Measurements from ENCODE around the gene SCN9A. TPM values are rescaled to one million over a fixed set of nuclear protein-coding genes. Genes with fewer than 3 reads are reported as not detected.

SCN9A gene
- total RNA-seq, 3 donors from 2014 or later: 9.0 to 24.3 (median 23.3) TPM

DNA sequence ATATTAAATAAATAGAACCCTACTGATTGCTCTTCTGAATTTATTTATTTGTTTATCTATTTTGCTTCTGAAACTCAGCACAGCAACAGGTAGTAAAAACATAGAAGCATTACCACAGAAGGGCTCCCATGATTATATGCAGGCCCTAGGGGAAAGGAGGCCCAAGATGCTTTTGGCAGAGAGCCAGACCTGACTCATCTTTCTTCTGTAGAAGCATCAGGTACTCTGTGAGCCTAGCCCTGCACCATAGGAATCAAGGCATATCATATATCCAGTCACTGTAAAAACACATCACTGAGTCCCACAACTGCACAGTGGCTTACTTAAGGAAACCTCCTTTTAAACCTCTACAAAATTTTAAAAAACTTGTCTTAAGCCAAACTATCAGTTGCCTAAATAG is 1.8 kb downstream of the SCN9A start:
- peak in 1 of 3 donors; percentile 35 for DNase-seq
- Histone ChIP-seq H3K4me1 (ENCODE audit: low read depth) (peaks cover 5% of the 10 kb centered on the region), H3K9me3 (no peaks in the 10 kb centered on the region), H3K4me3 (no peak overlapping the region), H3K36me3 (ENCODE audit: low read depth) (no peaks in the 10 kb centered on the region)
- TF ChIP-seq, protein P1, sequence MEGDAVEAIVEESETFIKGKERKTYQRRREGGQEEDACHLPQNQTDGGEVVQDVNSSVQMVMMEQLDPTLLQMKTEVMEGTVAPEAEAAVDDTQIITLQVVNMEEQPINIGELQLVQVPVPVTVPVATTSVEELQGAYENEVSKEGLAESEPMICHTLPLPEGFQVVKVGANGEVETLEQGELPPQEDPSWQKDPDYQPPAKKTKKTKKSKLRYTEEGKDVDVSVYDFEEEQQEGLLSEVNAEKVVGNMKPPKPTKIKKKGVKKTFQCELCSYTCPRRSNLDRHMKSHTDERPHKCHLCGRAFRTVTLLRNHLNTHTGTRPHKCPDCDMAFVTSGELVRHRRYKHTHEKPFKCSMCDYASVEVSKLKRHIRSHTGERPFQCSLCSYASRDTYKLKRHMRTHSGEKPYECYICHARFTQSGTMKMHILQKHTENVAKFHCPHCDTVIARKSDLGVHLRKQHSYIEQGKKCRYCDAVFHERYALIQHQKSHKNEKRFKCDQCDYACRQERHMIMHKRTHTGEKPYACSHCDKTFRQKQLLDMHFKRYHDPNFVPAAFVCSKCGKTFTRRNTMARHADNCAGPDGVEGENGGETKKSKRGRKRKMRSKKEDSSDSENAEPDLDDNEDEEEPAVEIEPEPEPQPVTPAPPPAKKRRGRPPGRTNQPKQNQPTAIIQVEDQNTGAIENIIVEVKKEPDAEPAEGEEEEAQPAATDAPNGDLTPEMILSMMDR (IDR thresholded peaks at IDR 0.05): no peak
- ATAC-seq: no peak
- intact Hi-C loops (cut with DNase I, micrococcal nuclease): no loop called here

DNA sequence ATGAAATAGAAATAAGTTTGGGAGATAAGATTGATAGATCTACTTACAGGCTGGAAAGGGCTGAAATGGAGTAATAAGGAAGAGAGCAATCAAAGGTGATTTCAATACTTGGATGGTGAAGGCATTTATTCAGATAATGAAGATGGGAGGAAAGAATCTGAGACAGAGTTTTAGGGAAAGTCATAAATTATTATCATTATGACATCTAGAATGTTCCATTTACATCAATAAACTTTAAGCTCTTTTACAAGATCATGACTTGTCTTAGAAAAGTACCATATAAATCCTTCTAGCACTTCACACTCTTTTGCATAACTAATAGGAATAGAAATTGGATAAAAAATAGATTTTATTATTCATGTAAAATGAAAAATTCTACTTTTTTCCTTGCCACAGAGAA is 2.2 kb downstream of the SCN9A start:
- Histone ChIP-seq H3K4me3 (no peak overlapping the region), H3K36me3 (ENCODE audit: low read depth) (no peaks in the 10 kb centered on the region), H3K9me3 (no peaks in the 10 kb centered on the region), H3K4me1 (ENCODE audit: low read depth) (peaks cover 5% of the 10 kb centered on the region)
- intact Hi-C loops (cut with DNase I, micrococcal nuclease): no loop called here
- DNase-seq: no peak
- TF ChIP-seq, protein P1 (IDR thresholded peaks at IDR 0.05): no peak
- ATAC-seq: no peak

DNA sequence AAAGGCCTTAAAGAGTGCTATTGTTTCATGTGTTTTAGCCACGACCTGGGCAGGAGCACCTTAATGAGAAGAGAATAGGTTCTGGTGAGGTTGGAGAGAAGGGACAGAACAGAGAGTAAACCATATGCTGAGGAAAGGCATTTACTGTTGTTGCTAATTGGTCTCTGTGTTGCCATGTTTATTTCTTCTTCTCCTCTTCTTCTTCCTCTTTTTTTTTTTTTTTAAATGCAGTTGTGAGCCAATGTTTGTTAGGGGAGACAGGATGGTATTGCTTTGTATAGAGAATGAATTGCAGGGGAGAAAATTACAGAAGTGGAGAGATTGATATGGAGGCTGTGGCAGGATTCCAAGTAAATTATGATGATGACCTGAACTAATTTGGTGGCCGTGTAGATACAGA is 2.6 kb downstream of the SCN9A start:
- H3K9me3 ChIP-seq: no peaks in the 10 kb centered on the region
- no peak overlapping the region for H3K4me3 ChIP-seq
- intact Hi-C loops (cut with DNase I, micrococcal nuclease): no loop called here
- H3K4me1 ChIP-seq (ENCODE audit: low read depth): peaks cover 5% of the 10 kb centered on the region
- ATAC-seq (no peak), DNase-seq (no peak)
- H3K36me3 ChIP-seq (ENCODE audit: low read depth): no peaks in the 10 kb centered on the region
- TF ChIP-seq, protein P1 (IDR thresholded peaks at IDR 0.05): no peak

DNA sequence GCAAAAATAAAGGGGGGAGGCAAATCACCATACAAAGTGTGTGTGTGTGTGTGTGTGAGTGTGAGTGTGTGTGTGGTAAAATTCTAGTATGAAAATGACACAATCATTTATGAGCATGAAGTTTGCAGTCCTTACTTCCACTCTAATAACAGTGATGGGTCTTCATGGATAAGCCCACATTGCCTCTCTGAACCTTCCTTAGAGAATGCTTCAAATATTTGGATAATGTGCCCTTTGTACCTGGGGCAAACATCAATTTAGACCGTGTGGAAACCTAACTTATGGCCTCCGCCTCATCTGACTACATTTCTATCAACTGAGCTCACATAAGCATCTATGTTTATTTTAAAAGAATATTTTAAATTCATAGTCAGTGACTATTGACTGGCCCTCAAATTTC is 3.7 kb downstream of the SCN9A start:
- ATAC-seq: no peak
- intact Hi-C loops (cut with DNase I, micrococcal nuclease): no loop called here
- TF ChIP-seq, protein P1 (IDR thresholded peaks at IDR 0.05): no peak
- Histone ChIP-seq H3K4me3 (no peak overlapping the region), H3K36me3 (ENCODE audit: low read depth) (no peaks in the 10 kb centered on the region), H3K9me3 (no peaks in the 10 kb centered on the region), H3K4me1 (ENCODE audit: low read depth) (peaks cover 5% of the 10 kb centered on the region)
- no peak for DNase-seq

DNA sequence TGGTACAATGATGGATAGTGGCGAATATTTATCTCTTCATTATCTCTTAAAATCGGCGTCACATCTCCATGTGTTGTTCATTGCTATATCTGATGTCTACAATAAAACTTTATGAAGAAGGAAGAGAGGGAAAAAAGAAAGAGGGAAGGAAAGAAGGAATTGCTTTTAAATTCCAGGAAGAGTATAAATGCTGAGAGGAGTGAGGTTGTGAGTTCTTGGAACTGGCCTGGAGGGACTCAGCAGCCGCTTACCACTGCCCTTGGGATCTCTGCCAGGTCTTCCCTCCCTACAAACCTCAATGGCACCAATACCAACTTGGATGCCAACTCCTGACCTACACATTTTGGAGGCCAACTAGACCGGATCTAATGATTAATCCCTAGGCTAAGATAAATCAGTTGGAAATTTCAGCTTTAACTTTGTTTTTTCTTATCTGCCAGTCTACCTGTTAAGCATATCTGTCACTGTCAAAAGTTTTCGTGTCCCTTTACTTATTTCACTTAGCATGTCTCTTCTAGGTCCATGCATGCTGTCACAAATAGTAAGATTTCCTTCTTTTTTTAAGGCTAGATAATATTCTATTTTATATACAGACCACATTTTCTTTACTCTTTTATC is 9.8 kb downstream of the SCN9A start:
- H3K9me3 ChIP-seq: no peaks in the 10 kb centered on the region
- TF ChIP-seq, protein P1 (IDR thresholded peaks at IDR 0.05): no peak
- intact Hi-C loops (cut with DNase I, micrococcal nuclease): no loop called here
- H3K36me3 ChIP-seq (ENCODE audit: low read depth): no peaks in the 10 kb centered on the region
- DNase-seq: no peak
- H3K4me1 ChIP-seq (ENCODE audit: low read depth): no peaks in the 10 kb centered on the region
- ATAC-seq: no peak
- H3K4me3 ChIP-seq: no peak overlapping the region

DNA sequence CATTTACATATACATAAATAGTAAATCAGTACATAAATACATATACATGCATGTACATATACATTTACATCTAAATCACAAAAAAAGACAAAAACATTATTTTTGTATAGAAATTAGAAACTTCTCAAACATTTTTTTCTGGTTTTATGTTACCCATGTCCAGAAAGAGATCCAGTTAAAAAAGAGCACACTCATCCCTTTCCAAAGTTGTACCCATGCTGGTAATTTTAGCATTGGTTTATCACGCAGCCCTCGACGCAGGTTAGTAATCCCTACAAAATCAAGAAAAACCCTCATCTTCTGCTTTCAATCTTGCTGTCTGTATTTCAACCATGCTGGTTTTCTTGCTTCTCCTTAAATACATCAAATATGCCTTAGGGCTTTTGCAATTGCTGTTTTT is 10.5 kb downstream of the SCN9A start:
- Histone ChIP-seq H3K4me1 (ENCODE audit: low read depth) (no peaks in the 10 kb centered on the region), H3K4me3 (no peak overlapping the region), H3K9me3 (no peaks in the 10 kb centered on the region), H3K36me3 (ENCODE audit: low read depth) (no peaks in the 10 kb centered on the region)
- DNase-seq: no peak
- intact Hi-C loops (cut with DNase I, micrococcal nuclease): no loop called here
- ATAC-seq: no peak
- TF ChIP-seq, protein P1 (IDR thresholded peaks at IDR 0.05): no peak

Measured in mucosa of descending colon (tissue), 3 donors.